OCI-LY3 (cell line): ENCODE measurements around the gene KIRREL1.
A peak's percentile ranks its signal among the peaks of the same experiment; 100 is the strongest.

Experiments used
- CTCF ChIP-seq: fragments of 200-600, 300-600 bp; sonication (generic); IDR thresholded peaks from 2 replicates; pipeline ENCODE4 v1.5.1; 2014; ENCODE audit warnings: antibody characterized with exemption, low read length, low read depth
- EZH2phosphoT487 ChIP-seq: fragments of 200-600 bp; shearing (Covaris generic); IDR thresholded peaks from 2 replicates; pipeline ENCODE4 v1.6.1; 2018; ENCODE audit warnings: antibody characterized with exemption, mixed run types, low read depth

GRCh38 chr1:157992031-157992832 is 1.2 kb upstream of the KIRREL1 start:
- TF ChIP-seq CTCF (peak; percentile 97), EZH2phosphoT487 (no peak)
